Stimulated activated CD4-positive, alpha-beta T cell treated with anti-CD3 and anti-CD28 coated beads, Interleukin-1b, Interleukin-23, amount 100 ng/mL, for 4 hours (primary cell): Measurements from ENCODE around the gene PLEKHA5.
"Not testable (repeated sequence)": the region's sequence is repeated elsewhere in the genome, so short reads cannot be mapped to it uniquely, and the experiment has no call there.

ENCODE experiments used
- DNase-seq, 2 donors: peaks; one replicate each; pipeline ENCODE4 v3.0.0-alpha.2; 2020; ENCODE audit warnings: low read depth in 2 of 2

The PLEKHA5 gene

GRCh38 chr12:19166956-19167355 is 37.4 kb downstream of the PLEKHA5 start:
- no peak for DNase-seq

- DNase-seq = no peak
Measured at GRCh38 chr12:19167708-19168107, 38.2 kb downstream of the PLEKHA5 start.

- DNase-seq = no peak
Measured at GRCh38 chr12:19168644-19169043, 39.1 kb downstream of the PLEKHA5 start.

GRCh38 chr12:19169222-19169621 is 39.7 kb downstream of the PLEKHA5 start:
- DNase-seq = no peak

GRCh38 chr12:19170286-19170685 is 40.8 kb downstream of the PLEKHA5 start:
- not testable (repeated sequence) for DNase-seq

- DNase-seq = no peak
Measured at GRCh38 chr12:19171731-19172130, 42.2 kb downstream of the PLEKHA5 start.

- no peak for DNase-seq
Measured at GRCh38 chr12:19177754-19178153, 48.2 kb downstream of the PLEKHA5 start.

- DNase-seq = no peak
Measured at GRCh38 chr12:19179986-19180385, 50.5 kb downstream of the PLEKHA5 start.

GRCh38 chr12:19181666-19182426 is 52.3 kb downstream of the PLEKHA5 start:
- DNase-seq = no peak

GRCh38 chr12:19183121-19183838 is 53.7 kb downstream of the PLEKHA5 start:
- no peak for DNase-seq

- DNase-seq = no peak
Measured at GRCh38 chr12:19185262-19185929, 55.9 kb downstream of the PLEKHA5 start.

GRCh38 chr12:19186722-19187661 is 57.5 kb downstream of the PLEKHA5 start:
- DNase-seq = no peak

GRCh38 chr12:19189522-19189921 is 60.0 kb downstream of the PLEKHA5 start:
- DNase-seq = no peak

GRCh38 chr12:19190292-19191031 is 60.9 kb downstream of the PLEKHA5 start:
- no peak for DNase-seq

- DNase-seq = no peak
Measured at GRCh38 chr12:19191089-19191488, 61.6 kb downstream of the PLEKHA5 start.

GRCh38 chr12:19191563-19191962 is 62.0 kb downstream of the PLEKHA5 start:
- DNase-seq = no peak

GRCh38 chr12:19192710-19193109 is 63.2 kb downstream of the PLEKHA5 start:
- no peak for DNase-seq

- no peak for DNase-seq
Measured at GRCh38 chr12:19194963-19195362, 65.4 kb downstream of the PLEKHA5 start.

- no peak for DNase-seq
Measured at GRCh38 chr12:19196959-19197630, 67.6 kb downstream of the PLEKHA5 start.

- DNase-seq = no peak
Measured at GRCh38 chr12:19198272-19198671, 68.7 kb downstream of the PLEKHA5 start.
